HEK293 (cell line): ENCODE results near the gene MYO1C.

Experiments used
- CTCF ChIA-PET: fragments of 350-600 bp; formaldehyde crosslinking; extraction: SDS; loops from one replicate; lab custom pipeline; 2021; ENCODE audit warnings: antibody characterized with exemption; lab: Yijun Ruan, JAX
- POLR2A ChIA-PET: fragments of 300-600 bp; formaldehyde crosslinking; extraction: SDS; loops from one replicate; lab custom pipeline; 2020; ENCODE audit warnings: antibody characterized with exemption, inconsistent platforms; lab: Yijun Ruan, JAX
- H3K27ac ChIP-seq: fragments of 200-500 bp; sonication (Bioruptor generic); 2 replicates; pipeline ENCODE4 v1.5.1; 2014; ENCODE audit warnings: low read depth, low read length, control low read depth, inconsistent platforms; ENCODE audit errors: extremely low read depth
- H3K36me3 ChIP-seq, 2 experiments: fragments of 200-500 bp in 1 of 2; sonication (Bioruptor generic) in 1 of 2; 1 replicate in 1 of 2; 2 replicates in 1 of 2; pipeline ENCODE4 v1.5.1; 2014 to 2017; ENCODE audit warnings: inconsistent platforms in 2 of 2, low read length in 2 of 2; ENCODE audit not compliant: control insufficient read depth in 2 of 2, insufficient read depth in 1 of 2
- H3K4me1 ChIP-seq: fragments of 200-500 bp; sonication (Bioruptor generic); 2 replicates; pipeline ENCODE4 v1.5.1; 2014; ENCODE audit warnings: mild to moderate bottlenecking, low read length, inconsistent platforms; ENCODE audit not compliant: control insufficient read depth, insufficient read depth
- H3K4me3 ChIP-seq: 2 replicates; pipeline ENCODE4 v1.5.1; 2011; ENCODE audit warnings: low read depth, mild to moderate bottlenecking, control low read depth, low read length, moderate library complexity
- H3K9me3 ChIP-seq: fragments of 200-500 bp; sonication (Bioruptor generic); 2 replicates; pipeline ENCODE4 v1.5.1; 2014; ENCODE audit warnings: low read depth, low read length, inconsistent platforms; ENCODE audit not compliant: control insufficient read depth, insufficient read depth
- EGR2 ChIP-seq: fragments of 450-650 bp; formaldehyde crosslinking; IDR thresholded peaks from 2 replicates; pipeline ENCODE4 v1.5.1; 2016; ENCODE audit warnings: low read depth, missing biosample characterization, missing genetic modification characterization
- GLI4 ChIP-seq: fragments of 450-650 bp; formaldehyde crosslinking; IDR thresholded peaks from 2 replicates; pipeline ENCODE4 v1.5.1; 2016; ENCODE audit warnings: missing biosample characterization, missing genetic modification characterization
- GLIS1 ChIP-seq: fragments of 450-650 bp; formaldehyde crosslinking; IDR thresholded peaks from 2 replicates; pipeline ENCODE4 v1.5.1; 2016; ENCODE audit warnings: missing biosample characterization, missing genetic modification characterization
- GLIS2 ChIP-seq: fragments of 450-650 bp; formaldehyde crosslinking; IDR thresholded peaks from 2 replicates; pipeline ENCODE4 v1.5.1; 2016; ENCODE audit warnings: missing biosample characterization, missing genetic modification characterization
- HOXC10 ChIP-seq: sonication (generic); formaldehyde crosslinking; IDR thresholded peaks from 2 replicates; pipeline ENCODE4 v1.8.1; 2023; ENCODE audit warnings: mild to moderate bottlenecking, missing genetic modification reagents
- HOXD13 ChIP-seq: sonication (generic); formaldehyde crosslinking; IDR thresholded peaks from 2 replicates; pipeline ENCODE4 v1.8.0; 2022; ENCODE audit warnings: missing genetic modification reagents, borderline replicate concordance
- IKZF3 ChIP-seq: fragments of 450-650 bp; IDR thresholded peaks from 2 replicates; pipeline ENCODE4 v1.5.0; 2018; ENCODE audit warnings: missing biosample characterization, mild to moderate bottlenecking, missing genetic modification characterization, moderate library complexity
- KLF1 ChIP-seq: fragments of 450-650 bp; formaldehyde crosslinking; IDR thresholded peaks from 2 replicates; pipeline ENCODE4 v1.5.1; 2016; ENCODE audit warnings: missing biosample characterization, missing genetic modification characterization
- KLF10 ChIP-seq: fragments of 450-650 bp; IDR thresholded peaks from 2 replicates; pipeline ENCODE4 v1.5.1; 2018; ENCODE audit warnings: missing biosample characterization, mild to moderate bottlenecking, missing genetic modification characterization
- KLF16 ChIP-seq: fragments of 450-650 bp; formaldehyde crosslinking; IDR thresholded peaks from 2 replicates; pipeline ENCODE4 v1.5.1; 2017; ENCODE audit warnings: missing biosample characterization, missing genetic modification characterization
- KLF7 ChIP-seq: fragments of 450-650 bp; formaldehyde crosslinking; IDR thresholded peaks from 2 replicates; pipeline ENCODE4 v1.5.1; 2016; ENCODE audit warnings: missing biosample characterization, missing genetic modification characterization, borderline replicate concordance
- PATZ1 ChIP-seq: fragments of 450-650 bp; formaldehyde crosslinking; IDR thresholded peaks from 2 replicates; pipeline ENCODE4 v1.5.1; 2016; ENCODE audit warnings: missing biosample characterization, missing genetic modification characterization
- PRDM10 ChIP-seq: fragments of 450-650 bp; formaldehyde crosslinking; IDR thresholded peaks from 2 replicates; pipeline ENCODE4 v1.5.1; 2016; ENCODE audit warnings: missing biosample characterization, missing genetic modification characterization
- SP3 ChIP-seq: fragments of 450-650 bp; formaldehyde crosslinking; IDR thresholded peaks from 2 replicates; pipeline ENCODE4 v1.5.1; 2016; ENCODE audit warnings: missing biosample characterization, missing genetic modification characterization
- WT1 ChIP-seq: fragments of 450-650 bp; formaldehyde crosslinking; IDR thresholded peaks from 2 replicates; pipeline ENCODE4 v1.5.1; 2016; ENCODE audit warnings: missing biosample characterization, missing genetic modification characterization
- YY2 ChIP-seq: fragments of 450-650 bp; formaldehyde crosslinking; IDR thresholded peaks from 2 replicates; pipeline ENCODE4 v1.5.1; 2016; ENCODE audit warnings: missing biosample characterization, missing genetic modification characterization
- ZBTB17 ChIP-seq: fragments of 450-650 bp; formaldehyde crosslinking; IDR thresholded peaks from 2 replicates; pipeline ENCODE4 v1.5.1; 2016; ENCODE audit warnings: missing biosample characterization, missing genetic modification characterization
- ZBTB8A ChIP-seq: fragments of 450-650 bp; formaldehyde crosslinking; IDR thresholded peaks from 2 replicates; pipeline ENCODE4 v1.5.1; 2016; ENCODE audit warnings: missing biosample characterization, missing genetic modification characterization
- ZFHX2 ChIP-seq: fragments of 450-650 bp; formaldehyde crosslinking; conservative IDR thresholded peaks from 2 replicates; pipeline ENCODE4 v1.5.1; 2016; ENCODE audit warnings: missing biosample characterization, missing genetic modification characterization
- ZIC2 ChIP-seq: fragments of 450-650 bp; formaldehyde crosslinking; IDR thresholded peaks from 2 replicates; pipeline ENCODE4 v1.5.1; 2016; ENCODE audit warnings: missing biosample characterization, missing genetic modification characterization
- ZNF114 ChIP-seq: fragments of 450-650 bp; formaldehyde crosslinking; IDR thresholded peaks from 2 replicates; pipeline ENCODE4 v1.5.0; 2017; ENCODE audit warnings: missing biosample characterization, missing genetic modification characterization
- ZNF148 ChIP-seq: fragments of 450-650 bp; formaldehyde crosslinking; IDR thresholded peaks from 2 replicates; pipeline ENCODE4 v1.5.0; 2017; ENCODE audit warnings: missing biosample characterization, missing genetic modification characterization, borderline replicate concordance
- ZNF202 ChIP-seq: fragments of 450-650 bp; formaldehyde crosslinking; IDR thresholded peaks from 2 replicates; pipeline ENCODE4 v1.5.1; 2016; ENCODE audit warnings: missing biosample characterization, missing genetic modification characterization, borderline replicate concordance
- ZNF248 ChIP-seq: fragments of 450-650 bp; formaldehyde crosslinking; IDR thresholded peaks from 2 replicates; pipeline ENCODE4 v1.5.1; 2017; ENCODE audit warnings: missing biosample characterization, missing genetic modification characterization
- ZNF335 ChIP-seq: fragments of 450-650 bp; formaldehyde crosslinking; conservative IDR thresholded peaks from 2 replicates; pipeline ENCODE4 v1.5.1; 2016; ENCODE audit warnings: missing biosample characterization, missing genetic modification characterization
- ZNF423 ChIP-seq: fragments of 450-650 bp; formaldehyde crosslinking; IDR thresholded peaks from 2 replicates; pipeline ENCODE4 v1.5.1; 2016; ENCODE audit warnings: missing biosample characterization, missing genetic modification characterization
- ZNF776 ChIP-seq: fragments of 450-650 bp; formaldehyde crosslinking; IDR thresholded peaks from 2 replicates; pipeline ENCODE4 v1.5.0; 2017; ENCODE audit warnings: missing biosample characterization, missing genetic modification characterization, borderline replicate concordance

The MYO1C gene

GRCh38 chr17:1485423-1486376, 6.8 kb downstream of the MYO1C start (continued):
- no peak for TF ChIP-seq KLF7
- no peak for TF ChIP-seq WT1 (tag by site-specific recombination)
- no peak for TF ChIP-seq YY2 (tag by site-specific recombination)
- TF ChIP-seq GLI4: no peak
- TF ChIP-seq KLF1 (tag by site-specific recombination): peak; percentile 30; the same call in 1 of the 2 replicates
- no peak for TF ChIP-seq ZNF114 (tag by site-specific recombination)
- peak; percentile 17; the same call in 1 of the 2 replicates for TF ChIP-seq KLF16 (tag by site-specific recombination)
- no peak for TF ChIP-seq HOXD13
- no peak for TF ChIP-seq HOXC10

- peak overlapping the region; percentile 66; the same call in 1 of the 2 replicates for H3K27ac ChIP-seq
- peaks cover 13 to 36% of the 10 kb centered on the region in 2 experiments; a peak in 2 of 3 replicates for H3K36me3 ChIP-seq
- ChIA-PET CTCF (interaction anchor here (0.6 to 1.3 kb wide), 2 partner anchors 31 kb away, joined by 3 to 6 read pairs; partner anchors contain the start of gene INPP5K), POLR2A (interaction anchor here (0.5 to 1.3 kb wide), 8 partner anchors 11 to 835 kb away, joined by 3 to 7 read pairs (median 4); partner anchors contain the start of gene YWHAE)
- H3K4me3 ChIP-seq: peak overlapping the region; percentile 62
- H3K4me1 ChIP-seq: peaks cover 4% of the 10 kb centered on the region; the same call in 1 of the 2 replicates
- H3K9me3 ChIP-seq: no peaks in the 10 kb centered on the region
- TF ChIP-seq EGR2: peak; percentile 86
- TF ChIP-seq ZNF148: no peak
- peak; percentile 92 for TF ChIP-seq ZFHX2 (tag by site-specific recombination)
- TF ChIP-seq ZIC2 (tag by site-specific recombination): peak; percentile 62
- TF ChIP-seq ZNF202: no peak
- TF ChIP-seq KLF10 (tag by site-specific recombination): 0 out of 2 replicates have a peak, but pooled peaks have one; percentile 51
- TF ChIP-seq ZNF335: peak; percentile 93
- no peak for TF ChIP-seq ZNF776 (tag by site-specific recombination)
- TF ChIP-seq GLIS1: peak; percentile 76
- peak; percentile 92 for TF ChIP-seq WT1 (tag by site-specific recombination)
- TF ChIP-seq GLIS2 (tag by site-specific recombination): peak; percentile 75
- 0 out of 2 replicates have a peak, but pooled peaks have one; percentile 9 for TF ChIP-seq IKZF3 (tag by site-specific recombination)
- peak; percentile 78 for TF ChIP-seq KLF1 (tag by site-specific recombination)
- TF ChIP-seq ZBTB17 (tag by site-specific recombination): 0 out of 2 replicates have a peak, but pooled peaks have one; percentile 28
- TF ChIP-seq SP3 (tag by site-specific recombination): peak; percentile 41
- peak; percentile 18; the same call in 1 of the 2 replicates for TF ChIP-seq ZNF423 (tag by site-specific recombination)
- TF ChIP-seq ZNF248: no peak
- TF ChIP-seq PRDM10 (tag by site-specific recombination): peak; percentile 96
- TF ChIP-seq ZBTB8A (tag by site-specific recombination): peak; percentile 35; the same call in 1 of the 2 replicates
- TF ChIP-seq PATZ1 (tag by site-specific recombination): peak; percentile 70
These were observed 7.6 kb downstream of the MYO1C start for GRCh38 chr17:1484676-1485422.
